ENCODE results near the gene SLC25A29. TPM values are rescaled to one million over a fixed set of nuclear protein-coding genes. Genes with fewer than 3 reads are reported as not detected.

The SLC25A29 gene
- total and polyA plus RNA-seq, 7 donors, result 3.0 to 40.4 (median 26.7) TPM

DNA sequence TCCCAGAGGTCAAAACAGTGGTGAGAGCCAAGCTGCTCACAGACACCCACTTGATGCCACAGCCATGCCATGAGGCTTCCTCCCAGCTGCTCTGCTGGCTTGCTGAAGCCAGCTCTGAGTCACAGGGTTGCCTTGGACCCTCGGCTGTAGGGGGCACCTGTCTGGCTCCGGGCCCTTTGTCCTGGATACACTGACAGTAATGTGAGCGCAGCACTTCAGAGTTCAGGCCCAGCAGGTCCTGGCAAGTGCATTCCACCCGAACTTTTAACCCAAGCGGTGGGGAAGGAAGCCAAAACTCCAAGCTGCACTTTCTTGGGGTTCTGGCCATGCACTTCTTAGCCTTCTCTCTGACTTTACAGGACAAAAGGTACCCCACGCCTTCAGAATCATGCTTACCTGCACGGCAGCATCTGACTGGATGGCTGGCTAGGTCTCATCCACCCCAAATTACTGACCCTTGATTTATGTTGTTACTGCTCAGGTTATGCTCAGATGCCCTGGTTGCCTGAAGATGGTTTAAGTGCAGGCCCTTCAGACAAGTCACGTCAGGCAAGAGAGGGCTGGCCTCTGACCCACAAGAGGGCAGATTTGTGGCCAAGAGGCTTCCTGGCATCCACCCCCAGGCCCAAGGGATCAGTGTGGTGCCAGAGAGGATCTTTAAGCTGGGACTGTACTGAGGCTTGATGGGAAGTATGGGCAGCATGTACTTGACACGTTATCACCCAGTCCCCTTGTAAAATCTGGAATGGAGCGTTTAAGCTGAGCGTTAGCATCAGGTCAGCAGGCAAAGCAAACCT, 24.8 kb downstream of the SLC25A29 start:
- Histone ChIP-seq H3K36me3 (peaks cover 0 to 14% (median 0%) of the 10 kb centered on the region in 4 donors), H3K27me3 (no peaks in the 10 kb centered on the region), H3K27ac (no peak overlapping the region), H3K4me3 (no peak overlapping the region), H3K4me1 (peaks cover 3 to 32% (median 22%) of the 10 kb centered on the region in 4 donors), H3K9me3 (no peaks in the 10 kb centered on the region)
- DNase-seq, result no peak
- 83 to 85% methylated on average over 11 of the region's 11 CpGs for WGBS, 2 donors
- no peak for TF ChIP-seq EP300 (IDR thresholded peaks at IDR 0.05)
- no peak for TF ChIP-seq POLR2AphosphoS5 (IDR thresholded peaks at IDR 0.05)
- TF ChIP-seq POLR2A (IDR thresholded peaks at IDR 0.05), result no peak
- TF ChIP-seq, protein P1, sequence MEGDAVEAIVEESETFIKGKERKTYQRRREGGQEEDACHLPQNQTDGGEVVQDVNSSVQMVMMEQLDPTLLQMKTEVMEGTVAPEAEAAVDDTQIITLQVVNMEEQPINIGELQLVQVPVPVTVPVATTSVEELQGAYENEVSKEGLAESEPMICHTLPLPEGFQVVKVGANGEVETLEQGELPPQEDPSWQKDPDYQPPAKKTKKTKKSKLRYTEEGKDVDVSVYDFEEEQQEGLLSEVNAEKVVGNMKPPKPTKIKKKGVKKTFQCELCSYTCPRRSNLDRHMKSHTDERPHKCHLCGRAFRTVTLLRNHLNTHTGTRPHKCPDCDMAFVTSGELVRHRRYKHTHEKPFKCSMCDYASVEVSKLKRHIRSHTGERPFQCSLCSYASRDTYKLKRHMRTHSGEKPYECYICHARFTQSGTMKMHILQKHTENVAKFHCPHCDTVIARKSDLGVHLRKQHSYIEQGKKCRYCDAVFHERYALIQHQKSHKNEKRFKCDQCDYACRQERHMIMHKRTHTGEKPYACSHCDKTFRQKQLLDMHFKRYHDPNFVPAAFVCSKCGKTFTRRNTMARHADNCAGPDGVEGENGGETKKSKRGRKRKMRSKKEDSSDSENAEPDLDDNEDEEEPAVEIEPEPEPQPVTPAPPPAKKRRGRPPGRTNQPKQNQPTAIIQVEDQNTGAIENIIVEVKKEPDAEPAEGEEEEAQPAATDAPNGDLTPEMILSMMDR (IDR thresholded peaks at IDR 0.05), result no peak
- intact Hi-C loops (cut with DNase I), result no loop called here

DNA sequence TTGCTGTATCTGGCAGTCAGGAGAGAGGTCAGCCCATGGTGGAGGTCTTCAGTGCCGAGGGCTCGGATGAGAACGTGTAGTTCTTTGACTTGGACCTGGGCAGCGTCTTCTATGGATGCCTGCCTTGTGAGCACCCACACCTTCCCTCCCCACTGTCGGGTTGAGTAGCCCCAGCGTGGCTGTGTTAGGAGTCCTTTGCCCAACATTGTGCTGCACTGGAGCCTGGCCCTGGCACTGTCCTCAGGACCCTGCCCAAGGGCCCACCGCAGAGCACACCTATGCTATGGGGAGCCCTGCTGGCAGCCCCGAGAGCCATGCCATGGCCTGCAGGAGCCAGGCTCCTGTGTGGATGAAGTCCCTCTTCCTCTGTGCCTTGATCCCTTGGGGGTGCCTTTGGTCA, 26.7 kb downstream of the SLC25A29 start:
- Histone ChIP-seq H3K27me3 (no peaks in the 10 kb centered on the region), H3K9me3 (no peaks in the 10 kb centered on the region), H3K36me3 (peaks cover 0 to 15% (median 0%) of the 10 kb centered on the region in 4 donors), H3K4me3 (no peak overlapping the region), H3K27ac (no peak overlapping the region), H3K4me1 (peaks cover 0 to 36% (median 21%) of the 10 kb centered on the region in 4 donors)
- TF ChIP-seq, protein P1 (IDR thresholded peaks at IDR 0.05), result no peak
- TF ChIP-seq EP300 (IDR thresholded peaks at IDR 0.05) (no peak), POLR2AphosphoS5 (IDR thresholded peaks at IDR 0.05) (no peak), POLR2A (IDR thresholded peaks at IDR 0.05) (no peak)
- intact Hi-C loops (cut with DNase I), result no loop called here
- no peak for DNase-seq
- WGBS, 2 donors, result 93% methylated on average over 8 of the region's 8 CpGs

DNA sequence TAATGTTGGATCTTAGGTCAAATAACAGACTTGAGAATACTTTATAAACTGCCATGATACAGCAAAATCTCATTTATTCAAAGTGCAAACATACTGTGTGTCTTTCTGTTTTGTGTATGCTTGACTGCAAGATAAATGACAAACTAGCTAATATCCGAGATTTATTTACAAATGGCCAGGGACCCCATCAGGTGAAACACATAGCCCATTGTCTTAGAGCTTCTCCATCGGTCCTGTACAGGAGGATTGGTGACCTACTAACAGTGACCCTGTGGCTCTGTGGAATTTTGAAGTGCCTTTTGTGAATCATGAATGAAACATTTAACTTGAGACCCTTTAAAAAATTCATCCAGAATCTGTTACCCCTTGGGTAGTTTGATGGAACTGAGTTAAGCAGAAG, 27.1 kb downstream of the SLC25A29 start:
- peaks cover 0 to 34% (median 21%) of the 10 kb centered on the region in 4 donors for H3K4me1 ChIP-seq

DNA sequence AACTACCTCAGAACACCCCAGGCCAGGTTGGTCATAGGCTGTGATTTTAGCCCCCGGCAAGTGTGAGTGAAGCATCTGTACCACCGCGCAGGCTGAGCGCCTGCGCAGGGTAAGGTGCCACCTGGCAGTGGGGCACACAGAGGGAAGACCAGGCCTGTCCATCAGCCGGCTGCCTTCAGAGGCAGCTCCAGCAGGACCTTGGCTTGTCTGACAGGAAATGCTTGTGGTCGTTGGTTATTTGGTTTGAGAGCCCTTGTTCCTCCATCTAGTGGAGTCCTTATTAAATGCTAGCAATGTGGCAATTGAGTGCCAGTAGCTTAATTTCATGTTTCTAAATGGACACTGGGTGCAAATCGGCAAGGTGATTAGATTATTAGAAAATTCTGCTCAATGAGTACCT, 27.5 kb downstream of the SLC25A29 start:
- DNase-seq, result no peak
- no peaks in the 10 kb centered on the region for H3K27me3 ChIP-seq
- WGBS, 2 donors, result 63 to 73% methylated on average over 8 of the region's 8 CpGs
- H3K27ac ChIP-seq, result no peak overlapping the region
- TF ChIP-seq POLR2AphosphoS5 (IDR thresholded peaks at IDR 0.05) (no peak), POLR2A (IDR thresholded peaks at IDR 0.05) (no peak), EP300 (IDR thresholded peaks at IDR 0.05) (no peak)
- TF ChIP-seq, protein P1 (IDR thresholded peaks at IDR 0.05), result no peak
- H3K9me3 ChIP-seq, result no peaks in the 10 kb centered on the region
- no peak overlapping the region for H3K4me3 ChIP-seq
- intact Hi-C loops (cut with DNase I), result no loop called here
- peaks cover 0 to 34% (median 21%) of the 10 kb centered on the region in 4 donors for H3K4me1 ChIP-seq
- peaks cover 0 to 15% (median 0%) of the 10 kb centered on the region in 4 donors for H3K36me3 ChIP-seq

More for the DNA sequence above, 27.1 kb downstream of the SLC25A29 start:
- H3K27me3 ChIP-seq, result no peaks in the 10 kb centered on the region
- H3K36me3 ChIP-seq, result peaks cover 0 to 15% (median 0%) of the 10 kb centered on the region in 4 donors
- TF ChIP-seq EP300 (IDR thresholded peaks at IDR 0.05) (no peak), POLR2AphosphoS5 (IDR thresholded peaks at IDR 0.05) (no peak), POLR2A (IDR thresholded peaks at IDR 0.05) (no peak)
- TF ChIP-seq, protein P1 (IDR thresholded peaks at IDR 0.05), result no peak
- no peaks in the 10 kb centered on the region for H3K9me3 ChIP-seq
- intact Hi-C loops (cut with DNase I), result no loop called here
- WGBS, 2 donors, result 85 to 88% methylated on average over 2 of the region's 2 CpGs
- no peak for DNase-seq
- no peak overlapping the region for H3K4me3 ChIP-seq
- H3K27ac ChIP-seq, result no peak overlapping the region

All from sigmoid colon (tissue), 7 donors.